Sigmoid colon (tissue), 7 donors: Measurements from ENCODE around the gene ADAMTSL1. TPM values are rescaled to one million over a fixed set of nuclear protein-coding genes. Genes with fewer than 3 reads are reported as not detected.

ENCODE experiments used
- DNase-seq: peaks from one replicate; pipeline ENCODE4 v3.0.0-alpha.2; 2019
- H3K27ac ChIP-seq, 4 donors: fragments of 200-600 bp; sonication (generic); one replicate each; pipeline ENCODE4 v1.5.1; 2016 to 2019; ENCODE audit warnings: mild to moderate bottlenecking in 1 of 4
- H3K27me3 ChIP-seq, 3 donors: fragments of 200-600 bp; sonication (generic); one replicate each; pipeline ENCODE4 v1.5.1; 2019; ENCODE audit warnings: mild to moderate bottlenecking in 1 of 3
- H3K36me3 ChIP-seq, 4 donors: fragments of 200-600 bp; sonication (generic); one replicate each; pipeline ENCODE4 v1.5.1; 2016 to 2019
- H3K4me1 ChIP-seq, 4 donors: fragments of 200-600 bp; sonication (generic); one replicate each; pipeline ENCODE4 v1.5.1; 2017 to 2019
- H3K4me3 ChIP-seq, 4 donors: fragments of 200-600 bp; sonication (generic); one replicate each; pipeline ENCODE4 v1.5.1; 2017 to 2019; ENCODE audit warnings: mild to moderate bottlenecking in 2 of 4, moderate library complexity in 1 of 4
- H3K9me3 ChIP-seq, 4 donors: fragments of 200-600 bp in 3 of 4; sonication (generic) in 3 of 4; one replicate each; pipeline versions ENCODE4 v1.5.1 to v1.6.1; 2013 to 2019
- CTCF ChIP-seq, 4 experiments: fragments of 450-650 bp in 3 of 4; fragments of 200-600 bp in 1 of 4; IDR thresholded peaks; one replicate each; pipeline ENCODE4 v1.5.1; 2016 to 2019; ENCODE audit warnings: antibody characterized with exemption in 4 of 4, mild to moderate bottlenecking in 3 of 4, moderate library complexity in 2 of 4
- EP300 ChIP-seq, 4 donors: sonication (generic); formaldehyde crosslinking; IDR thresholded peaks; one replicate each; pipeline ENCODE4 v1.6.1; 2017; ENCODE audit warnings: antibody characterized with exemption in 4 of 4
- POLR2A ChIP-seq, 2 donors: fragments of 450-650 bp; IDR thresholded peaks; one replicate each; pipeline ENCODE4 v1.6.1; 2016; ENCODE audit warnings: antibody characterized with exemption in 2 of 2, mild to moderate bottlenecking in 2 of 2, moderate library complexity in 2 of 2
- POLR2AphosphoS5 ChIP-seq, 4 donors: sonication (generic); formaldehyde crosslinking; IDR thresholded peaks; one replicate each; pipeline ENCODE4 v1.6.1; 2017; ENCODE audit warnings: antibody characterized with exemption in 4 of 4
- WGBS, 2 donors: extraction: QIAGEN DNeasy Blood & Tissue Kit; methylation state at CpG; one replicate each; pipeline ENCODE4 v1.1.7; 2013; 5-methylcytosine and 5-hydroxymethylcytosine counted together
- intact Hi-C: fragments of 100-400 bp; cut with DNase I; formaldehyde crosslinking; loops from one replicate; pipeline ENCODE4 v1.15.1; 2023
- polyA plus RNA-seq, 3 donors: library from polyadenylated mRNA; stranded (reverse); fragments of 200-250 nt; gene quantifications; one replicate each; pipeline ENCODE4 v1.2.3, GENCODE V29; 2013
- total RNA-seq, 4 donors: library from RNA; depleted of rRNA; stranded (reverse); fragments of >200 nt; gene quantifications; one replicate each; pipeline ENCODE4 v1.1.0, GENCODE V29; 2016
- donor health status: healthy with polysubstance abuse.
- donor health status: Bipolar disorder and iron deficiency.
- donor health status: healthy.

The ADAMTSL1 gene
- total and polyA plus RNA-seq, 7 donors: 1.4 to 13.6 (median 6.5) TPM

DNA sequence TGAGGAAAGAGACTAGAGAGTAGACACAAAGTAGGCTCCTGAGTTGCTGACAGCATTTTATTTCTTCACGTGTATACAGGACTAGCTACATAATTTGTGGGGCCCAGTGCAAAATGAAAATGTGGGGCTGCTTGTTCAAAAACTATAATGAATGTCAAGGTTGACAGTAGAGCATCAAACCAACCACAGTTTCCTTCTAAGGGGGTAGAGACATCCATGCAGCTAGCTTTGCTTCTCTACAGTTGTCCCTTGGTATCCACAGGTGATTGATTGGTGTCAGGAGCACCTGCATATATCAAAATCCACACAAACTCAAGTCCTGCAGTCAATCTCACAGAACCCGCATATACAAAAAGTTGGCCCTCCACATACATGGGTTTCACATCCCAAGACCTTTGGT lies 429.5 kb downstream of the ADAMTSL1 start:
- no peak for DNase-seq
- Histone ChIP-seq H3K36me3 (no peaks in the 10 kb centered on the region), H3K27me3 (no peaks in the 10 kb centered on the region), H3K9me3 (peaks cover 0 to 4% (median 0%) of the 10 kb centered on the region in 4 donors), H3K4me1 (no peaks in the 10 kb centered on the region), H3K4me3 (no peak overlapping the region), H3K27ac (no peak overlapping the region)
- TF ChIP-seq CTCF (IDR thresholded peaks at IDR 0.05) (no peak), EP300 (IDR thresholded peaks at IDR 0.05) (no peak), POLR2A (IDR thresholded peaks at IDR 0.05) (no peak), POLR2AphosphoS5 (IDR thresholded peaks at IDR 0.05) (no peak)
- intact Hi-C loops: no loop called here
- WGBS, 2 donors: 95 to 96% methylated on average over 2 of the region's 2 CpGs

GRCh38 chr9:18905028-18905882 lies 431.3 kb downstream of the ADAMTSL1 start:
- H3K9me3 ChIP-seq: peaks cover 0 to 4% (median 0%) of the 10 kb centered on the region in 4 donors
- H3K36me3 ChIP-seq: no peaks in the 10 kb centered on the region
- no peak for DNase-seq
- H3K27me3 ChIP-seq: no peaks in the 10 kb centered on the region
- intact Hi-C loops: no loop called here
- H3K4me3 ChIP-seq: no peak overlapping the region
- 89 to 95% methylated on average over 11 of the region's 11 CpGs for WGBS, 2 donors
- no peaks in the 10 kb centered on the region for H3K4me1 ChIP-seq
- TF ChIP-seq CTCF (IDR thresholded peaks at IDR 0.05) (no peak), EP300 (IDR thresholded peaks at IDR 0.05) (no peak), POLR2A (IDR thresholded peaks at IDR 0.05) (no peak), POLR2AphosphoS5 (IDR thresholded peaks at IDR 0.05) (no peak)
- H3K27ac ChIP-seq: no peak overlapping the region

- intact Hi-C loops: no loop called here
- no peak for TF ChIP-seq CTCF (IDR thresholded peaks at IDR 0.05)
- no peak for TF ChIP-seq POLR2AphosphoS5 (IDR thresholded peaks at IDR 0.05)
- no peak for TF ChIP-seq POLR2A (IDR thresholded peaks at IDR 0.05)
- no peak for TF ChIP-seq EP300 (IDR thresholded peaks at IDR 0.05)
- Histone ChIP-seq H3K4me1 (no peaks in the 10 kb centered on the region), H3K27me3 (no peaks in the 10 kb centered on the region), H3K27ac (no peak overlapping the region), H3K4me3 (no peak overlapping the region), H3K36me3 (no peaks in the 10 kb centered on the region), H3K9me3 (peaks cover 0 to 4% (median 0%) of the 10 kb centered on the region in 4 donors)
- WGBS, 2 donors: 95% methylated on average over 9 of the region's 9 CpGs
- DNase-seq: no peak
Measured at GRCh38 chr9:18905883-18906629, 432.1 kb downstream of the ADAMTSL1 start.

DNA sequence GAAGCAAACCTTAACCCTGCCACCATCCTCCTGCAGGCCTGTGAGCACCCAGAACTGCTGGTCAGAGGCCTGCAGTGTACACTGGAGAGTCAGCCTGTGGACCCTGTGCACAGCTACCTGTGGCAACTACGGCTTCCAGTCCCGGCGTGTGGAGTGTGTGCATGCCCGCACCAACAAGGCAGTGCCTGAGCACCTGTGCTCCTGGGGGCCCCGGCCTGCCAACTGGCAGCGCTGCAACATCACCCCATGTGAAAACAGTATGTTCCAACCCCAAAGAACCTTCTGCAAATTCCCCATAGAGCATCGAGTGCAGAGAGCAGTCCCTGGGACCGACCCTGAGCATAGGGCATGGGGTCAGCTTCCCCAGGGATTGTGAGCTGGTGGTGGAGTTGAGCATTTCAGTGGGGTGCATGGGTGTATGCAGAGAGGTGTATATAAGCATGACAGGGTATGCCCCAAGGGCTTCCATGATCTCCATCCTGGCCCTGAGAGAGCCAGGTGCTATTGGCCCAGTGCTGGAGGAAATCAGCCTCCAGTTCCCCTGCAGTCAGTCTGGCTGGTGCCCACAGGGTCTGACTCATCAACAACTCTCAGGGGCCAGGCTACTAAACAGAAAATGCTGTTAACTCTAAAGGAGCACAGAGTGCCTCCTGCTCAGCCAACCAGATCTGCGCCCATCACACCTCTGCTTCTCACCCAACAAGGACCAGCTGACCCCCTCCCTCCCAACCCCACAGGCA lies 432.9 kb downstream of the ADAMTSL1 start:
- DNase-seq: no peak
- H3K9me3 ChIP-seq: peaks cover 0 to 3% (median 0%) of the 10 kb centered on the region in 4 donors
- no peak overlapping the region for H3K27ac ChIP-seq
- no peaks in the 10 kb centered on the region for H3K36me3 ChIP-seq
- TF ChIP-seq CTCF (IDR thresholded peaks at IDR 0.05) (no peak), POLR2AphosphoS5 (IDR thresholded peaks at IDR 0.05) (no peak), EP300 (IDR thresholded peaks at IDR 0.05) (no peak), POLR2A (IDR thresholded peaks at IDR 0.05) (no peak)
- intact Hi-C loops: no loop called here
- WGBS, 2 donors: 94 to 97% methylated on average over 9 of the region's 9 CpGs
- H3K27me3 ChIP-seq: no peaks in the 10 kb centered on the region
- H3K4me1 ChIP-seq: no peaks in the 10 kb centered on the region
- H3K4me3 ChIP-seq: no peak overlapping the region
